HepG2 (cell line): Measurements from ENCODE around the gene SDK1.

Experiments
- CTCF ChIP-seq: sonication (generic); formaldehyde crosslinking; IDR thresholded peaks from 2 replicates; pipeline ENCODE4 v1.5.0; 2020; ENCODE audit warnings: mild to moderate bottlenecking, missing genetic modification reagents, moderate library complexity
- KAT7 ChIP-seq: IDR thresholded peaks from 2 replicates; pipeline ENCODE4 v1.6.1; 2018; ENCODE audit warnings: borderline replicate concordance, missing compliant biosample characterization
- USF2 ChIP-seq, 2 experiments: sonication (generic) in 1 of 2; formaldehyde crosslinking in 1 of 2; IDR thresholded peaks; 2 replicates each; pipeline versions ENCODE4 v1.5.1 to v1.6.1; 2011 to 2020; ENCODE audit warnings: borderline replicate concordance in 1 of 2, low read depth in 1 of 2, low read length in 1 of 2, mild to moderate bottlenecking in 1 of 2, missing genetic modification reagents in 1 of 2, moderate library complexity in 1 of 2
- ZNF460 ChIP-seq: sonication (generic); formaldehyde crosslinking; IDR thresholded peaks from 2 replicates; pipeline ENCODE4 v1.5.1; 2020; ENCODE audit warnings: missing genetic modification reagents, mild to moderate bottlenecking, borderline replicate concordance
- ZSCAN21 ChIP-seq: sonication (generic); formaldehyde crosslinking; IDR thresholded peaks from 2 replicates; pipeline ENCODE4 v1.8.0; 2022; ENCODE audit warnings: mild to moderate bottlenecking, missing genetic modification reagents, moderate library complexity, borderline replicate concordance

- no peak for TF ChIP-seq USF2 (IDR thresholded peaks at IDR 0.05; ENCODE audit: low read depth, low read length)
- no peak for TF ChIP-seq USF2 (CRISPR knock-in tag; IDR thresholded peaks at IDR 0.05; ENCODE audit: borderline replicate concordance)
- TF ChIP-seq KAT7 (CRISPR knock-in tag), result no peak
- TF ChIP-seq ZNF460, result no peak
- no peak for TF ChIP-seq CTCF (CRISPR knock-in tag)
- TF ChIP-seq ZSCAN21, result no peak
Measured at GRCh38 chr7:4006687-4007086, 705.6 kb downstream of the SDK1 start.
